ENCODE data around the gene C11orf87.

C11orf87 gene

GRCh38 chr11:109421981-109422869, at the start of gene C11orf87:
C11orf87 (plus strand) TSS chr11:109422190; CDS start chr11:109423634, 1,444 bp downstream.
- peak; percentile 76 for DNase-seq

- DNase-seq, result no peak
Observed at GRCh38 chr11:109374032-109374431, 48.0 kb upstream of the C11orf87 start.

GRCh38 chr11:109374441-109374840, 47.5 kb upstream of the C11orf87 start:
- DNase-seq, result no peak

GRCh38 chr11:109377039-109377742, 44.8 kb upstream of the C11orf87 start:
- no peak for DNase-seq

- DNase-seq, result no peak
Observed at GRCh38 chr11:109378034-109378433, 44.0 kb upstream of the C11orf87 start.

- no peak for DNase-seq
Observed at GRCh38 chr11:109383306-109383705, 38.7 kb upstream of the C11orf87 start.

- no peak for DNase-seq
Observed at GRCh38 chr11:109384873-109385272, 37.1 kb upstream of the C11orf87 start.

- no peak for DNase-seq
Observed at GRCh38 chr11:109388982-109389381, 33.0 kb upstream of the C11orf87 start.

- DNase-seq, result no peak
Observed at GRCh38 chr11:109390752-109391151, 31.2 kb upstream of the C11orf87 start.

GRCh38 chr11:109401545-109401944, 20.4 kb upstream of the C11orf87 start:
- no peak for DNase-seq

GRCh38 chr11:109405671-109406070, 16.3 kb upstream of the C11orf87 start:
- DNase-seq, result no peak

GRCh38 chr11:109416601-109417000, 5.4 kb upstream of the C11orf87 start:
- DNase-seq, result no peak

GRCh38 chr11:109422870-109423465, 978 bp downstream of the C11orf87 start:
- no peak for DNase-seq

GRCh38 chr11:109423466-109424190, 1.6 kb downstream of the C11orf87 start:
- DNase-seq, result no peak

GRCh38 chr11:109424901-109425300, 2.9 kb downstream of the C11orf87 start:
- DNase-seq, result no peak

GRCh38 chr11:109425554-109425953, 3.6 kb downstream of the C11orf87 start:
- DNase-seq, result no peak

GRCh38 chr11:109426442-109427240, 4.7 kb downstream of the C11orf87 start:
- no peak for DNase-seq

- DNase-seq, result no peak
Observed at GRCh38 chr11:109432105-109432504, 10.1 kb downstream of the C11orf87 start.

GRCh38 chr11:109433753-109434256, 11.8 kb downstream of the C11orf87 start:
- no peak for DNase-seq

GRCh38 chr11:109435121-109435742, 13.2 kb downstream of the C11orf87 start:
- DNase-seq, result no peak

GRCh38 chr11:109439684-109440083, 17.7 kb downstream of the C11orf87 start:
- no peak for DNase-seq

Measured in NCI-H774 (cell line).